H1 (cell line): ENCODE measurements around the gene MAP3K14. TPM values are rescaled to one million over a fixed set of nuclear protein-coding genes. Genes with fewer than 3 reads are reported as not detected.

Source experiments
- ATF2 ChIP-seq: IDR thresholded peaks from 2 replicates; pipeline ENCODE4 v1.6.1; 2012; ENCODE audit warnings: low read length, inconsistent platforms
- ATF3 ChIP-seq: IDR thresholded peaks from 2 replicates; pipeline ENCODE4 v1.6.1; 2011; ENCODE audit warnings: low read depth, mild to moderate bottlenecking, low read length; ENCODE audit not compliant: insufficient read depth
- BACH1 ChIP-seq: IDR thresholded peaks from 2 replicates; pipeline ENCODE4 v1.6.1; 2012; ENCODE audit warnings: low read length, improper control_type of control experiment
- BCL11A ChIP-seq, 2 experiments: IDR thresholded peaks; one replicate each; pipeline ENCODE4 v1.6.1; 2011; ENCODE audit warnings: low read depth in 2 of 2, low read length in 2 of 2, mild to moderate bottlenecking in 2 of 2
- CHD7 ChIP-seq: fragments of 300-600 bp; sonication (generic); IDR thresholded peaks from 2 replicates; pipeline ENCODE4 v1.7.1; 2012; ENCODE audit warnings: low read length, moderate library complexity, mild to moderate bottlenecking, inconsistent platforms; ENCODE audit not compliant: insufficient replicate concordance
- E2F6 ChIP-seq: IDR thresholded peaks from 2 replicates; pipeline ENCODE4 v1.6.1; 2012; ENCODE audit warnings: inconsistent platforms
- NANOG ChIP-seq: IDR thresholded peaks from 2 replicates; pipeline ENCODE4 v1.6.1; 2011; ENCODE audit warnings: low read length, low read depth, mild to moderate bottlenecking, inconsistent platforms; ENCODE audit not compliant: insufficient read depth, poor library complexity, severe bottlenecking
- NRF1 ChIP-seq: IDR thresholded peaks from 2 replicates; pipeline ENCODE4 v1.6.1; 2011; ENCODE audit warnings: mild to moderate bottlenecking, low read depth, low read length, improper control_type of control experiment
- YY1 ChIP-seq: IDR thresholded peaks from 2 replicates; pipeline ENCODE4 v1.6.1; 2011; ENCODE audit warnings: low read depth, mild to moderate bottlenecking, low read length
- polyA plus RNA-seq, 7 experiments: library from polyadenylated mRNA; depleted of rRNA in 3 of 7; stranded (reverse) in 5 of 7; unstranded in 2 of 7; fragments of >200 nt in 5 of 7; fragments of 200-250 nt in 2 of 7; gene quantifications; 1 replicate in 5 of 7; 2 replicates in 1 of 7; 4 replicates in 1 of 7; pipeline versions ENCODE4 v1.2.1 to v1.2.3, GENCODE V29; 2011 to 2013; ENCODE audit warnings: missing spikeins in 2 of 7, mixed read lengths in 2 of 7
- total RNA-seq: library from RNA; stranded (reverse); fragmentation: NEBNext Ultra II Directional; extraction: Animal tissue kit (Norgen Biotek cat#: 25700); gene quantifications from 2 replicates; pipeline ENCODE4 v1.2.1, GENCODE V29; 2021

MAP3K14 gene
- total and polyA plus RNA-seq, 2 of the 8 experiments (the other 6 are each of a cell fraction or from before 2014, with no cell fraction given) = 5.2 to 6.1 TPM

- TF ChIP-seq CHD7 (no peak), NRF1 (no peak), E2F6 (no peak), ATF2 (no peak), ATF3 (no peak), YY1 (no peak), BACH1 (no peak), BCL11A (IDR thresholded peaks at IDR 0.05; ENCODE audit: low read depth in 2 of 2, low read length in 2 of 2) (no peak), NANOG (no peak)
These were observed 53.4 kb downstream of the MAP3K14 start (continued) for GRCh38 chr17:45263477-45263860.
